ENCODE results near the gene MGME1.

Gene MGME1

DNA sequence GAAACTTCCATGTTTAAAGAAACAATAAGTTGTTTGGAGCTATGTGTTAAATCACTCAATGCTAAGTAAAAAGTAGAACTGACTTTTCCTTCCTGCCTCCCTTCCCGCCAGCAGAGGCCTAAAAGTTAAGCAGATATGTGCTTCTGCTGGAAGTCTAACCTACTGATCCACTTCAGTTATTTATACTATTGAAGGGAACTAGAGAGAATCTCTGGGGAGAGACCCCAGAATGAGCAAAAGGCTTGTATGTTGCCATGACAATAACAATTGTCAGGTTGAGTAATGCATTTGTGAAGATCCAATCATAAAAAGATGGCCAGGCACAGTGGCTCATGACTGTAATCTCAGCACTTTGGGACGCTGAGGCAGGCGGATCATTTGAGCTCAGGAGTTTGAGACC is 24.7 kb downstream of the MGME1 start:
- no peak for DNase-seq

DNA sequence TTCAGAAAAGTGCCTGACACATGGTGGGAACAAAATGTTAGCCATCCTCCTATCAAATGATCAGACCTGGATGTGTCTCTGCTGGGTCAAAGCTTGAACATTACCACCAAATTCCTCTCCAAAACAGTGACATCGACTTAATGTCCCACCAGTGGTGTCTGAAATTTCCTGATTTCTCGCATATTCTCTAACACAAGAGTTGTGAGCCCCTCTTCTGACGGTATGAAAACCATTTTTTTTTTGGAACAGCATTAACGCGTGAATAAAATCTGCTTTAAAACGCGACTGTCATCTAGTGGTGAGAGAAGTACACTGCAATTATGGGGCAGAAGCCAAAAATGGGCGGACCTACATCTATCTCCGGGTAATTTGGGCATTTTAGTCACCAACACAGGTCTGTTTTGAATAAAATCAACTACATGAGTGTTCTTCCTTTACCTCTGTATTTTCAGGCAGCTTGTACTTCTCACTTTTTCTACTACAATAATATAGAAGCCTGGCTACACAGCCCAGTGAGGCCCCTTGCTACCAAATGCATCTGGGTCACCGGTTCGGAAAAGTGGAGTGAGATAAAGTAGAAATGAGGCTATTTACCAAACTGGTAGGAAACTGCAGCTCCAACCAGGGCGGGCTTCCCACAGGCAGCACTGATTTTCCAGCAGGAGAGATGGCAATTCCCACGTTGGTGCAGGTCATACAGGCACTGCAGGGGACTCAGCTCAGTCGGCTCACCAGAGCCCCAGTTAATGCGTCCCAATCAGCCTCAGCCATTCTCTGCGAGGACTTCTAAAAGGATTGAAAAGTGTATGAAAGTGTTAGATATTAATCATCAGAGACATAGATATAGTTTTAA is 27.4 kb downstream of the MGME1 start:
- DNase-seq, result peak; percentile 80

DNA sequence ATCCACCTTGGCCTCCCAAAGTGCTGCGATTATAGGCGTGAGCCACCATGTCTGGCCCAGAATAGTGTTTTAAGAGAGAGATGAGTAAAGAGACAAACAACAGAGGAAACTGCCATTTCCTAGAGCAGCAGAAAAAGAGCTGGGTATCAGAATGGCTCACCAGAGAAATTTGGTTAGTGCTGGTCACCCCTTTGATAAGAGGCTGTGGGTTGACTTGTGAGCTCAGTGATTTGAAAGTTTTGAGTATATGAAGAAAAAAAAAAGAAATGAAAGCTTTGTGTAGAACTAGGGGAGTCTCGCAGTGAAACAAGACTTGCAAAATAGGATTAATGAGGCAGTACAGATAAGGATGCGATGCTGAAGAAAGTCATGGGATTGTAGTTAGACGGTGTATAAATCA is 29.6 kb downstream of the MGME1 start:
- DNase-seq, result no peak

DNA sequence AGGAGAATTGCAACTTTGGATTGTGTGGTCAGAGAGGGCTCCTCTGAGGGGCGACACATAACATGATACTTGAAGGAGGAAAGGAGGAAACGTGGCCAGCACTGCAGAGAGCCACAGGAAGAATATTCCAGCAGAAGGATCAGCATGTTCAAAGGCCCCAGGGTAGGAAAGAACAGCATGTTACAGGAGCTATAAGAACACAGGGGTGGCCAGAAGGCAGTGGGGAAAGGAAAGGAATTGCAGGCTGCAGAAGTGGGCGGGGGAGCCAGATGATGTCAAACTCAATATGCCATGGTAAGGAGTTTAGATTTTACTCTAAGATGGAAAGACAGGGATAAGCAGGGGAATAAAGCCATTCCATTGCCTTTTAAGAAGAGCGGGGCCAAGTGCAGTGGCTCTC is 30.7 kb downstream of the MGME1 start:
- no peak for DNase-seq

DNA sequence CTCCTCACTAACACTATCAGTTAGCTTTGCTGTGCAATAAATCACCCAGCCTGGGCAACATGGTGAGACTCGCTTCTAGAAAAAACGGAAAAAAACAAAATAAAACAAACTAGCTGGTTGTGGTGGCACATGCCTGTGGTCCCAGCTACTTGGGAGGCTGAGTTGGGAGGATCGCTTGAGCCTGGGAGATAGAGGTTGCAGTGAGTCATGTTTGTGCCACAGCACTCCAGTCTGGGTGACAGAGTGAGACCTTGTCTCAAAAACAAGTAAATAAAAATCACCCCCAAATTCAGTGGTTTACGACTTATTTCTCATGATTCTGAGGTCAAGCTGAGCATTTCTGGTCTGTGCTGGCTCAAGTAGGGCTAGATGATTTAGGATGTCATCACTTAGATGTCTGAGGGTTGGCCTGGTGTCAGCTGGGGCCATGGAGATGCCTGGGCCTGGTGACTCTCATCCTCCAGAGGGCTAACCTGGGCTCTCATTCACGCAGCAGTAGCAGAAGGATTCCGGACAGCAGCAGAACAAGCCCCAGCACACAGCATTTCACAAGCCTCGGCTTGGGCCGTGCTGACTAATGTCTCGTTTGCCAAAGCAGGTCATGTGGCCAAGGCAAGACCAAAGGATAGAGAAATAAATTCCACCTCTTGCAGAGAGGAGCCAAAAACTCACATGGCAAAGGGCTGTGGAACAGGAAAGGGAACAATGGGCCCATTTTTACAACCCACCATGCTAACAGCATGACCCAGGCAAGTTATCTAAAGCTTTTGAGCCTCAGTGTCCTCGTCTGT is 32.5 kb downstream of the MGME1 start:
- no peak for DNase-seq

- DNase-seq, result no peak
Observed at GRCh38 chr20:18003897-18004296, 35.1 kb downstream of the MGME1 start.

DNA sequence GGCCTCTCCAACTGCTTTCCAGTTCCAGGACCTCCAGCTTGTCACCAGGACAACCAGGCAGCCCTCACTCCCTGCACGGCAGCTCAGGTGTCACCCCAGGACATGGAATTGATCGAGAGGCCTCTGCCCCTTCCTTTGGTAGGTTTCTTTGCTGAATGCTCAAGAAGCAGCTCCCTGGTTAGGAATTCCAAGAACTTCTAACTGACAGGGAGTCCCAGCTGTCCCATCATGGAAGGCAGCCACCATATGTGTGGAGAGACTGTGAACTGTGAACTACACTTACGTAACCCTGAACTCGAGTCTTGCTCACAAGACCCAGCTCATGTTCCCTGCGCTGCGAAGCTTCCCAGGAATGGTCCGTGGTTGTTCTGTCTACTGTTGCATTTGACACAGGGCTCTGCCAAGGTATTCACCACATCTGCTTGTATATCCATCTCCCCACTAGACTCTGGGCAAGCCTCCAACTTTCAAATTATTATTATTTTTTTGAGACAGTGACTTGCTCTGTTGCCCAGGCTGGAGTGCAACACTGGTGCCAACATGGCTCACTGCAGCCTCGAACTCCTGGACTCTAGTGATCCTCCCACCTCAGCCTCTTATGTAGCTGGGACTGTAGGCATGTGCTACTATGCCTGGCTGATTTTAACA is 35.7 kb downstream of the MGME1 start:
- DNase-seq, result no peak

DNA sequence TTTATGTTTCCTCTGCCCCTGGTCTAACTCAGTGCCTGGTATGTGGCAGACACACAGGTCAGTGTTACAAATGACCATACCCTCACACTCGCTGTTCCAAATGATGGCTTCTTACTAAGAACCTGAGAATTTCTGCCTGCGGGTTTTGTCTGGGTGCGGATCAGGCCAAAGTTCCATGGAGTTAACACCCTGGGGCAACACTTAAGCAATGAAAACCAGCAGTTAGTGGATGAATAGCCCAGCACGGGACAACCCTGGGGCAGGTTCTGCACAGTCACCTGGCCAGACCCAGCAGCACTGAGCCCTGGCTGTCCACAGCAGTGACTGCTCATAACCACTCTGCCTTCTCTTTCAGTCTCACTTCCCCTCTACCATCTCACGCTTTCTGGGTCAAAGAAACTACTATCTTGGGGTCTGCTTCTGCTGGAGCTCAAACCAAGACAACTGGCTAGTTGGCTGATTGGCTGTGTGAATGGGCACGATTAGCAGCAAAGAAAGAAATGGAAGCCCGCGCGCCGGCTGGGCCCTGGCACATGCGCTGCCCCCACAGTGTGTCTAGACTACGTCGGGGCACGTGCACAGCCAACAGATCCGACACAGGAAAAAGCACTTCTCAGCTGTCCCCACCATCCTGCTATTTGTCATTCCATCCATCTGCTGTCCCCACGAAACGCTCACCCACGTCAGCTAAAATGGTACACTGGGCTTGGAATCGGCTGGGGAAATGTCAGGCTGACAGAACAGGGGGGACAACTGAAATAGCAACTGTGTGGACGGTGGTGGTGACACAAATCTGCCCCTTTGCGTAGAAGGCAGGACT is 36.6 kb downstream of the MGME1 start:
- no peak for DNase-seq

GRCh38 chr20:18005990-18006364 is 37.2 kb downstream of the MGME1 start:
- DNase-seq, result no peak

DNA sequence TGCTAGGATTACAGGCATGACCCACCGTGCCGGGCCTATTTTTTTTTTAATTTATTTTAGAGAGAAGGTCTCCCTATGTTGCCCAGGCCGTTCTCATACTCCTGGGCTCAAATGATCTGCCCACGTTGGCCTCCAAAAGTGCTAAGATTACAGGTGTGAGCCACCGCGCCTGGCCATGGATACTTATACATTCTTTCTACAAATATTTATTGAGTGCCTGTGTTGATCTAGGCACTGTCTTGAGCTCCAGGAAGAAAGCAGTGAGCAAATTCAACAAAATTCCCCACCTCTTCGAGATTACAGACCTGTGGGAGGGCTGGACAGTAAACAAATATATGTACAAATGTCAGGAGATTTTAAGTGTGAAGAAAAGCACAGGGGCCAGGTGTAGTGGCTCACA is 37.9 kb downstream of the MGME1 start:
- DNase-seq, result no peak

DNA sequence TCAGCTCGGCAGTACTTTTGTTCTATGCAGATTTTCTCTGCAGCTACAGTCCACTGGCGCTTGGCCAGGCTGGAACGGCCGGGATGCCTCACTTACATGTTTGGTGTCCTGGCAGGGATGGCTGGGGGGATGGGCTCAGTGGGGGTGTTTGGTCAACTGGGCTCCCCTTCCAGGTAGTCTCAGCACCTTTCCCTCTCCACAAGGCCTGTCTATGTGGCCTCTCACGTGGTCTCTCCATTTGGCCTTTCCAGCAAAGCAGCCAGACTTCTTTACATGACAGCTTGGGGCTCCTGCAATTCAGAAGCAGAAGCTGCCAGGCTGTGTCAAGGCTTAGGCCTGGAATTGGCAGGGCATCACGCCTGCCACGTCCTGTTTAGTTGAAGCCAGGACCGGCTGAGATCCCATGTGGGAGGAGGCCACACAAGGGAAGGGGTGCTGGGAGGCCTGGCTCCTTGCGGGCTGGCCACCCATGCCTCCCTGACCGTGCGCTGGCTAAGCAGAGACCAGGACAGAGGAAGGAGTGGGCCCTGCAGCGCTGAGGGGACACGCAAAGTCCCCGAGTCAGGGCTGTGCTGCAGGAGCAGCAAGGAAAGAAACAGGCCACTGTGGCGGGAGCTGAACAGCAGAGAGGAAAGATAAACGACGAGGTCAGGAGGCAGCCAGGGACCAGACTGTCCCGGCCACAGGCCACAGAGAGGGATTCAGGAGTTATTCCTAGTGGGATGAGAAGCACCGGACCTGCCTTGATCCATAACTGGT is 38.9 kb downstream of the MGME1 start:
- no peak for DNase-seq

DNA sequence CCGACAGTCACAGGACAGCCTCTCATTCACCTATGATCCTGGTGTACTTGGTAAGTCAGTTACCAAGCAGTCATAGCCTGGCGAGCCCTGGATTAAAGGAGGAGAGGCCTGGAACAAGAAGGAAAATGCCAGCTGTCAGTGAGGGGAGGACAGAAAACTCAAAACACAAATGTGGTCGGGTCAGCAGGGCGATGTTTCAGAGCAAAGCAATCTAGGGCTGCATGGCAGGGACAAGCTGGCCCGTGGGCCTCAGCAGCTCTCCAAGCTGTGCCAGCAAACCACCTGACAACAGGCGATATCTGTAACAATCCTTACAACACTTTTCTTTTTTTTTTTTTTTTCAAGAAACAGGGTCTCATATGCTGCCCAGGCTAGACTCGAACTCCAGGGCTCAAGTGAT is 40.3 kb downstream of the MGME1 start:
- DNase-seq, result peak; percentile 44

- no peak for DNase-seq
Observed at GRCh38 chr20:18011482-18011881, 42.7 kb downstream of the MGME1 start.

GRCh38 chr20:18011951-18012645 is 43.3 kb downstream of the MGME1 start:
- DNase-seq, result no peak

DNA sequence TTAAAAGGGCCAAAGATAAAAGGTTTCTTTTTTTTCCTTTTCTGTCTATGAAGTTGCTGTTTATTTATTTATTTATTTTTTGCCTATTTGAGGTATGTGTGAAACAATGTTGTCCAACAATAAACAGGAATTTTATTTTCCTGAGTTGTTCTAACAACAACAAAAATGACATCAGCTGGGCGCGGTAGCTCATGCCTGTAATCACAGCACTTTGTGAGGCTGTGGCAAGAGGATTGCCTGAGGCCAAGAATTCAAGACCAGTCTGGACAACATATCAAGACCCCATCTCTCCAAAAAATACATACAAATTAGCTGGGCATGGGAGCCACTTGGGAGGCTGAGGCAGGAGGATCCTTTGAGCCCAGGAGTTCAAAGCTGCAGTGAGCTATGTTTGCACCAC is 44.1 kb downstream of the MGME1 start:
- no peak for DNase-seq

DNA sequence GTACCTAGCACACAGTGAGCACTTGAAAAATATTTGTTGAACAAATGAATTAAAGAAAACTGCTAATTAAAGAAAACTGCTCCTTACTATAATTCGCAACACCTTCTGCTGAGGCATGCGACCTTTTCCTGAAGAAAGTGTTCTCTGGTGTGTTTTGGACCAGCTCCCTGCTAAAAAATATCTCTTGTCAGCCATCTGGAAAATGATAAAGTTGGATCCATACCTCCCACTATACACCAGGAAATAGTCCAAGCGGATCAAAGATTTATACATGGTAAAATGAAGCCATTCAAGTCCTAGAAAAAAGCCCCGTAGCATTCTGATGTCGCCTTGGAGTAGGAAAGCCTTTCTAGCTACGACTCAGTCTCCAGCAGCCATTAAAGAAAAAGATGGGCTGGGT is 45.6 kb downstream of the MGME1 start:
- no peak for DNase-seq

GRCh38 chr20:18016772-18017171 is 48.0 kb downstream of the MGME1 start:
- DNase-seq, result no peak

- no peak for DNase-seq
Observed at GRCh38 chr20:18018100-18018499, 49.3 kb downstream of the MGME1 start.

- peak; percentile 45 for DNase-seq
Observed at GRCh38 chr20:18019068-18019467, 50.2 kb downstream of the MGME1 start.

DNA sequence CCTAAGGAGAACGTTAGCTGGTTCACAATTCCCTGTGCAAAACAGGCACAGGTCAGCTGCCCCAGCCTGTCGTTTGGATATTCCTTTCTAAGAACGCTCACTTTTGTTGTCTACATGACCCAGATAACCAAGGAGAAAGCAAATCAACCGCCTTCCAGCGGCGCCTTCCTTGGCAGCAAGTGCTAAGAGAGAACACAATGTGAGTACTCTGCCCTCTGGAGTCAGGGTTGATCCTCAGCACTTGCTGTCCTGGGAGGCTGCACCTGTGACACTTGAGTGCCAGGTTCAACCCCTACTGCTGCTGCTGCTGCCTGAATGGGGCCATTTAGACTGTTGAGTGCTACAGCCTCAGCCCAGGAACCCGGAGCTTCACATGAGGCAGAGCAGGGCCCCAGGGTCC is 52.1 kb downstream of the MGME1 start:
- no peak for DNase-seq

GRCh38 chr20:18024606-18025127 is 55.8 kb downstream of the MGME1 start:
- DNase-seq, result no peak
